Left colon (tissue), 2 donors: ENCODE measurements around the gene CARD10. TPM values are rescaled to one million over a fixed set of nuclear protein-coding genes. Genes with fewer than 3 reads are reported as not detected.

Experiments used
- ATAC-seq: fragments of 200-7000 bp; cut with Tn5 transposase; one replicate; pipeline ENCODE4 v1.9.1; 2020; ENCODE audit warnings: mild to moderate bottlenecking, moderate library complexity
- DNase-seq, 2 donors: peaks; one replicate each; pipeline ENCODE4 v3.0.0-alpha.2; 2020
- intact Hi-C, 2 donors: fragments of 100-400 bp; cut with DNase I in 1 of 2; cut with micrococcal nuclease in 1 of 2; formaldehyde crosslinking; loops; one replicate each; pipeline versions ENCODE4 v1.11.2 to v1.14.0; 2022; cut with DNase I, micrococcal nuclease
- total RNA-seq, 2 donors: library from RNA; stranded (reverse); fragmentation: NEBNext Ultra II Directional; extraction: Animal tissue kit (Norgen Biotek cat#: 25700); gene quantifications; one replicate each; pipeline ENCODE4 v1.2.1, GENCODE V29; 2021
- donor health status: DM: no; HTN: no; CAD: no.
- donor health status: DM: yes; HTN: yes; CAD: no.

The CARD10 gene
- total RNA-seq, 2 donors from 2014 or later: 64.1 to 66.4 TPM

- ATAC-seq (no peak), DNase-seq (no peak)
- intact Hi-C loops: no loop called here
Observed at GRCh38 chr22:37511395-37512104, 7.7 kb downstream of the CARD10 start.

GRCh38 chr22:37510091-37510490 is 9.1 kb downstream of the CARD10 start:
- DNase-seq (no peak), ATAC-seq (no peak)
- intact Hi-C loops: no loop called here

GRCh38 chr22:37509059-37509860 is 10.0 kb downstream of the CARD10 start:
- no peak for ATAC-seq
- intact Hi-C loops: no loop called here
- DNase-seq: peak in 1 of 2 donors; percentile 28

GRCh38 chr22:37508431-37508992 is 10.7 kb downstream of the CARD10 start:
- ATAC-seq (peak; percentile 7), DNase-seq (peak in 1 of 2 donors; percentile 71)
- intact Hi-C loops: no loop called here

GRCh38 chr22:37507731-37508130 is 11.5 kb downstream of the CARD10 start:
- DNase-seq (peak in 1 of 2 donors; percentile 26), ATAC-seq (no peak)
- intact Hi-C loops: no loop called here

GRCh38 chr22:37505989-37506388 is 13.2 kb downstream of the CARD10 start:
- DNase-seq (peak in 1 of 2 donors; percentile 23), ATAC-seq (no peak)
- intact Hi-C loops: no loop called here

GRCh38 chr22:37505565-37505964 is 13.7 kb downstream of the CARD10 start:
- no peak for ATAC-seq
- no peak for DNase-seq
- intact Hi-C loops: no loop called here

GRCh38 chr22:37504964-37505363 is 14.3 kb downstream of the CARD10 start:
- no peak for DNase-seq
- intact Hi-C loops: no loop called here
- ATAC-seq: no peak

GRCh38 chr22:37503850-37504249 is 15.4 kb downstream of the CARD10 start:
- ATAC-seq: peak; percentile 23
- intact Hi-C loops: no loop called here
- DNase-seq: peak; percentile 53 to 84

GRCh38 chr22:37503183-37503683 is 16.0 kb downstream of the CARD10 start:
- no peak for DNase-seq

GRCh38 chr22:37502342-37503182 is 16.7 kb downstream of the CARD10 start:
- ATAC-seq (peak; percentile 70), DNase-seq (peak; percentile 90 to 97)
- intact Hi-C loops: no loop called here

More at GRCh38 chr22:37503183-37503683, 16.0 kb downstream of the CARD10 start:
- intact Hi-C loops: no loop called here
- no peak for ATAC-seq

GRCh38 chr22:37501610-37502341 is 17.4 kb downstream of the CARD10 start:
- intact Hi-C loops: no loop called here
- DNase-seq: peak; percentile 91 to 94
- peak; percentile 74 for ATAC-seq

GRCh38 chr22:37500745-37501609 is 18.2 kb downstream of the CARD10 start:
- ATAC-seq (peak; percentile 13), DNase-seq (peak; percentile 61 to 71)
- intact Hi-C loops: no loop called here

- ATAC-seq (no peak), DNase-seq (no peak)
- intact Hi-C loops: no loop called here
Observed at GRCh38 chr22:37499789-37500540, 19.2 kb downstream of the CARD10 start.

- intact Hi-C loops: no loop called here
- no peak for DNase-seq
- ATAC-seq: no peak
Observed at GRCh38 chr22:37499027-37499707, 20.0 kb downstream of the CARD10 start.
